Testis (tissue), 3 donors: ENCODE results near the gene ACVRL1. TPM values are rescaled to one million over a fixed set of nuclear protein-coding genes. Genes with fewer than 3 reads are reported as not detected.

Experiments used
- DNase-seq: peaks from one replicate; pipeline ENCODE4 v3.0.0-alpha.2; 2019
- H3K27ac ChIP-seq, 2 donors: fragments of 200-600 bp; sonication (generic); one replicate each; pipeline ENCODE4 v1.5.1; 2019
- H3K27me3 ChIP-seq: fragments of 200-600 bp; sonication (generic); one replicate; pipeline ENCODE4 v1.5.1; 2019
- H3K36me3 ChIP-seq: fragments of 200-600 bp; sonication (generic); one replicate; pipeline ENCODE4 v1.5.1; 2017; ENCODE audit warnings: low read depth; ENCODE audit errors: missing control alignments
- H3K4me1 ChIP-seq: fragments of 200-600 bp; sonication (generic); one replicate; pipeline ENCODE4 v1.5.1; 2019
- H3K4me3 ChIP-seq, 2 donors: fragments of 200-600 bp; sonication (generic); one replicate each; pipeline ENCODE4 v1.5.1; 2017 to 2019
- H3K9me3 ChIP-seq: fragments of 200-600 bp; sonication (generic); one replicate; pipeline ENCODE4 v1.5.1; 2017
- POLR2A ChIP-seq: fragments of 450-650 bp; IDR thresholded peaks from one replicate; pipeline ENCODE4 v1.6.1; 2017; ENCODE audit warnings: antibody characterized with exemption, mild to moderate bottlenecking, moderate library complexity
- WGBS, 2 donors: methylation state at CpG; one replicate each; pipeline ENCODE4 v1.1.5; 2018; 5-methylcytosine and 5-hydroxymethylcytosine counted together
- intact Hi-C: fragments of 100-400 bp; cut with DNase I; formaldehyde crosslinking; loops from one replicate; pipeline ENCODE4 v1.15.1; 2023; ENCODE audit warnings: low total_unique reads
- polyA plus RNA-seq: library from polyadenylated mRNA; stranded (reverse); fragments of 350-450 nt; fragmentation: Illumina TruSeq; extraction: RNeasy Lipid Tissue Mini Kit (QIAGEN cat#74804); gene quantifications from one replicate; pipeline ENCODE4 v1.2.3, GENCODE V29; 2014; ENCODE audit warnings: low read depth, low replicate concordance; ENCODE audit not compliant: insufficient read depth
- total RNA-seq, 2 donors: library from RNA; depleted of rRNA; stranded (reverse); fragments of >200 nt; gene quantifications; one replicate each; pipeline ENCODE4 v1.2.3, GENCODE V29; 2016
- TF ChIP-seq, protein P1 (sequence below), 3 experiments: fragments of 450-650 bp in 2 of 3; fragments of 200-600 bp in 1 of 3; sonication (generic) in 1 of 3; IDR thresholded peaks; one replicate each; pipeline ENCODE4 v1.5.1; 2016 to 2019; ENCODE audit warnings: antibody characterized with exemption in 3 of 3, mild to moderate bottlenecking in 2 of 3, moderate library complexity in 1 of 3

ACVRL1 gene
- total and polyA plus RNA-seq, 3 donors from 2014 or later, result 9.1 to 9.9 (median 9.5) TPM

DNA sequence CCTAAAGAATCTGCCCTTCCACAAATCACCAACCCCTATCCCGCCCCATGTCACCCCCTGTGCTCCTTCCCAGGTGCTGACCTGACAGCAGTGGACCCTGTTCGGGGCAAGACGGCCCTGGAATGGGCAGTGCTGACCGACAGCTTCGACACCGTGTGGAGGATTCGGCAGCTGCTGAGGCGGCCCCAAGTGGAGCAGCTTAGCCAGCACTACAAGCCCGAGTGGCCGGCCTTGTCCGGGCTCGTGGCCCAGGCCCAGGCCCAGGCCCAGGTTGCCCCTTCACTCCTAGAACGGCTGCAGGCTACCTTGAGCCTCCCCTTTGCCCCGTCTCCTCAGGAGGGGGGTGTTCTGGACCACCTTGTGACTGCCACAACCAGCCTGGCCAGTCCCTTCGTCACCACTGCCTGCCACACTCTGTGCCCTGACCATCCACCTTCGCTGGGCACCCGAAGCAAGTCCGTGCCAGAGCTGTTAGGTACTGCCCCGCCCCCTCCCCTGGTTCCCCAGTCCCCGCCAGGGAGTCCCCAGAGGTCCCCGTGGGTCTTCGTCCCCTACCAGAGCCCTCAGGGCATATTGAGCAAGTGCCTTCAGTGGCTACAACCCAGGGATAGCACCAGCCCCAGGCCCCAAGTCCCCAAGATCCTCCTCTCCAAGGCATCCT is 16.7 kb upstream of the ACVRL1 start:
- Histone ChIP-seq H3K4me1 (no peaks in the 10 kb centered on the region), H3K27me3 (no peaks in the 10 kb centered on the region), H3K27ac (no peak overlapping the region), H3K9me3 (no peaks in the 10 kb centered on the region), H3K4me3 (no peak overlapping the region), H3K36me3 (no peaks in the 10 kb centered on the region)
- WGBS, 2 donors, result 93 to 95% methylated on average over 10 to 22 of the region's 22 CpGs
- no peak for DNase-seq
- intact Hi-C loops, result no loop called here
- TF ChIP-seq, protein P1, sequence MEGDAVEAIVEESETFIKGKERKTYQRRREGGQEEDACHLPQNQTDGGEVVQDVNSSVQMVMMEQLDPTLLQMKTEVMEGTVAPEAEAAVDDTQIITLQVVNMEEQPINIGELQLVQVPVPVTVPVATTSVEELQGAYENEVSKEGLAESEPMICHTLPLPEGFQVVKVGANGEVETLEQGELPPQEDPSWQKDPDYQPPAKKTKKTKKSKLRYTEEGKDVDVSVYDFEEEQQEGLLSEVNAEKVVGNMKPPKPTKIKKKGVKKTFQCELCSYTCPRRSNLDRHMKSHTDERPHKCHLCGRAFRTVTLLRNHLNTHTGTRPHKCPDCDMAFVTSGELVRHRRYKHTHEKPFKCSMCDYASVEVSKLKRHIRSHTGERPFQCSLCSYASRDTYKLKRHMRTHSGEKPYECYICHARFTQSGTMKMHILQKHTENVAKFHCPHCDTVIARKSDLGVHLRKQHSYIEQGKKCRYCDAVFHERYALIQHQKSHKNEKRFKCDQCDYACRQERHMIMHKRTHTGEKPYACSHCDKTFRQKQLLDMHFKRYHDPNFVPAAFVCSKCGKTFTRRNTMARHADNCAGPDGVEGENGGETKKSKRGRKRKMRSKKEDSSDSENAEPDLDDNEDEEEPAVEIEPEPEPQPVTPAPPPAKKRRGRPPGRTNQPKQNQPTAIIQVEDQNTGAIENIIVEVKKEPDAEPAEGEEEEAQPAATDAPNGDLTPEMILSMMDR (IDR thresholded peaks at IDR 0.05), result no peak
- TF ChIP-seq POLR2A, result no peak

DNA sequence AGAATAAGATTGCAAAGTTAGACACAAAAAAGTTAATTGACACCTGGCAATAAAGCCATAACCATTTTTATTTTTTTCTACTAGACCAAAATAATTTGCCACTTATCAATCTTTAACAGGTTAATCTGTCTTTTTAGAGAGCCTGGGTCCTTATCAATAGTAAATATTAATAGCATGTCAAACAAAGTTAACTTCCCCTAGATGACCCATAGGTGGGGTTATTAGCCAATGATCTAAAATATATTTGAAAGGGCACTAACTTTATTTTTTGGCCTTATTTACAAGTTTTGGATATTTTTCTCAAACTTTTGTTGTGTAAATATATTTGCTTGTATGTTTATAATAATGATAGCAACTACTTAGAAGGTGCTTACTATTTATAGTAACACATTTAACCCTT is 15.5 kb upstream of the ACVRL1 start:
- TF ChIP-seq POLR2A, result no peak
- TF ChIP-seq, protein P1 (IDR thresholded peaks at IDR 0.05), result peak in 2 of 3 experiments; percentile 32 to 35
- no peaks in the 10 kb centered on the region for H3K27me3 ChIP-seq
- intact Hi-C loops, result no loop called here
- no peak for DNase-seq
- no peaks in the 10 kb centered on the region for H3K4me1 ChIP-seq
- no peak overlapping the region for H3K4me3 ChIP-seq
- no peaks in the 10 kb centered on the region for H3K36me3 ChIP-seq
- H3K9me3 ChIP-seq, result no peaks in the 10 kb centered on the region
- H3K27ac ChIP-seq, result no peak overlapping the region

DNA sequence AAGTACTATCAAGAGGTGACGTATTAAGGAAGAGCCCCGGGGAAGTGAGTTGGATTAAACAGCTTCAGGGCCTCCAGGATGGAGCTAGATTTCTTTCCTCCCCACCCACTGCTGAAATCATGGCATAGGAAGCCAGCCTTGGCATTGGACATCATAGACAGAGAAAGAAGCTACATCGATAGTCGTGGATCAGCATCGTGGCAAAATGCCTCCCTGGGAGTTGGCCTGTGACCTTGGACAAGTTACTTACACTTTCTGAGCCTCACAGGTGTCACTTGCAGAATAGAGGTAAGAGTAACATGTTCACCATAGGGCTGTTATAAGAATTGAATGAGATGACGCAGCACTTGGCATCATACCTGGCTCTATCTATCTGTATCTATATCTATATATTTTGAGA is 13.5 kb upstream of the ACVRL1 start:
- WGBS, 2 donors, result 78 to 80% methylated on average over 6 of the region's 6 CpGs

DNA sequence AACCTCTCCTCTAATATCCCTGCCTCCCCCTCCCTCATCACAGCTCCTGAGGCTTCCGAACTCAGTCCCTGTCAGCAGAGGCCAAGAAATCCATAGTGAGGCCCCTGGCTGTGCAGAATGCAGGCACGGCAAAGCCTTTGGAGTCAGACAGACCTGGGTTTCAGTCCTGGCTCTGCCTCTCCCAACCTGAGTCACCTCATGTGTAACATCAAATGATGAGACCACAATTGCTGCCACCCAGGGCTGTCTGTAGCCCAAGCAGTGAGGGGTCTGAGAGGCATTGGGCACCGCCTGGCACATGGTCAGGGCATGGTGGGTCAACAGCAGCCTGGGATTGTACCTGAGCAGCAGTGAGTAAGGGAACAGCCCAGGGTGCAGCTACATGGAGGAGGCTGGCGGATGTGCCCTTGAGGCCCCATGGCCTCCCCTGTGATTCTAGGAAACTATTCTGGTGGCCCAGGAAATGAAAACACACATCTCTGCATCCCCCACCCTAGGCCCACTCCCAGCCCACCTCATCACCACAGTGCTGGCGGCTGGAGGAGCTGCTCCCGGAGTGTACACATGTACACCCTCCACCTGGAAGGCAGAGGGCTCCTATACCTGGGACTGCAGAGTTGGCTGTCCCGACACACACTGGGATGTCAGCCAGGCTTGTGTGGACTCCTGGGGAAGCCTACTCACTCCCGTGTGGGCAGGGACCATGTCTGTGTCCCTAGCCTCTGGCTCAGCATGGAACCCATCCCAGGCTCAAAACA is 11.7 kb upstream of the ACVRL1 start:
- Histone ChIP-seq H3K36me3 (no peaks in the 10 kb centered on the region), H3K27ac (no peak overlapping the region)
- DNase-seq, result no peak

More for the DNA sequence above, 13.5 kb upstream of the ACVRL1 start:
- intact Hi-C loops, result no loop called here
- TF ChIP-seq POLR2A, result no peak
- TF ChIP-seq, protein P1 (IDR thresholded peaks at IDR 0.05), result no peak
- Histone ChIP-seq H3K9me3 (no peaks in the 10 kb centered on the region), H3K4me1 (no peaks in the 10 kb centered on the region), H3K27ac (no peak overlapping the region), H3K27me3 (no peaks in the 10 kb centered on the region), H3K4me3 (no peak overlapping the region), H3K36me3 (no peaks in the 10 kb centered on the region)
- DNase-seq, result peak; percentile 10

More for the DNA sequence above, 11.7 kb upstream of the ACVRL1 start:
- Histone ChIP-seq H3K4me1 (no peaks in the 10 kb centered on the region), H3K4me3 (no peak overlapping the region), H3K9me3 (no peaks in the 10 kb centered on the region), H3K27me3 (no peaks in the 10 kb centered on the region)
- WGBS, 2 donors, result 86 to 91% methylated on average over 7 to 8 of the region's 8 CpGs
- TF ChIP-seq, protein P1 (IDR thresholded peaks at IDR 0.05), result no peak
- no peak for TF ChIP-seq POLR2A
- intact Hi-C loops, result loop anchor here (5.0 kb wide), 1 partner anchor 82 kb away; no protein-coding TSS in a partner anchor
